Activated CD8-positive, alpha-beta memory T cell treated with anti-CD3 and anti-CD28 coated beads, Interleukin-2, amount 50 U/mL, for 4 hours (primary cell): Measurements from ENCODE around the gene CALCOCO2.
"Not testable (repeated sequence)": the region's sequence is repeated elsewhere in the genome, so short reads cannot be mapped to it uniquely, and the experiment has no call there.

Source experiments
- DNase-seq: peaks from one replicate; pipeline ENCODE4 v3.0.0-alpha.2; 2020

CALCOCO2 gene

DNA sequence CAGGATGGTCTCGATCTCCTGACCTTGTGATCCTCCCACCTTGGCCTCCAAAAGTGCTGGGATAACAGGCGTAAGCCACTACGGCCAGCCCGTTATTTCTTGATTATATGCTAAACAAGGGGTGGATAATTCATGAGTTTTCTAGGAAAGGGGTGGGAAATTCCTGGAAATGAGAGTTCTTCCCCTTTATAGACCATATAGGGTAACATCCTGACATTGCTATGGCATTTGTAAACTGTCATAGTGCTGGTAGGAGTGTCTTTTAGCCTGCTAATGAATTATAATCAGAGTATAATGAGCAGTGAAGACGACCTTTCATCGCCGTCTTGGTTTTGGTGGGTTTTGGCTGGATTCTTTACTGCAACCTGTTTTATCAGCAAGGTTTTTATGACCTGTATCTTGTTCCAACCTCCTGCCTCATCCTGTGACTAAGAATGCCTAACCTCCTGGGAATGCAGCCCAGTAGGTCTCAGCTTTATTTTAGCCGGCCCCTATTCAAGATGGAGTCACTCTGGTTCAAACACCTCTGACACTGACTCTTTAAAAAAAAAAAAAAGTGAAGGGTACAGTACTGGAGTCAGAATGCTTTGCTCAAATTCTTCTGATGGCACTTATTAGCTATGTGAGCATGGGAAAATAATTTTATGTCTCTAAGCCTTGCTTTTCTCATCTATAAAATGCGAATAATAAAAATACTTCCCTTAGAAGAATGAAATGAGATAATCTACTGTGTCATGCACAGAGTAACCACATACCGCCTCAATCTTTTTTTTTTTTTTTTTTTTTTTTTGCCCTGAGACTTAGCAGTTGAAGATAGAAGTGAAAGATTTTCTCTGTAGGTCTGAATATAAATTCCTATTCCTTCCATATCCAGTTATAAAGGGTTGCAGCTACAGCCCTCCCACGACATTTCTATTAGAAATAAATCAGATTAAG is 5.1 kb upstream of the CALCOCO2 start:
- no peak for DNase-seq

DNA sequence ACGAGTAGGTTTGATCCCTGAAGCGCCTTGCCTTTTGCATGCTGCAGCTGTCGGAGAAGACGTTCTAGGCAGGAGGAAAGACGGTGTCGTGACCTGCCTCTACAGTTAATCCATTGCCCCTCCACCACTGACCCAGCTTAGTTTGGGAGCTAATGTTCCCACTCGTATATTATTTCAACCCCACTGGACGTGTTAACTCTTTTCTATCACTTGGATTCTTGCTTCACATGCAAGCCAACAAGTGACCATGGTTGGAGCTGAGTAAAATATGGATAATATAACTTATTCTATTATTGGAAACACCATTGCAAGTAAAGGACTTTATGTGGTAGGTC is 681 bp downstream of the CALCOCO2 start:
- no peak for DNase-seq

DNA sequence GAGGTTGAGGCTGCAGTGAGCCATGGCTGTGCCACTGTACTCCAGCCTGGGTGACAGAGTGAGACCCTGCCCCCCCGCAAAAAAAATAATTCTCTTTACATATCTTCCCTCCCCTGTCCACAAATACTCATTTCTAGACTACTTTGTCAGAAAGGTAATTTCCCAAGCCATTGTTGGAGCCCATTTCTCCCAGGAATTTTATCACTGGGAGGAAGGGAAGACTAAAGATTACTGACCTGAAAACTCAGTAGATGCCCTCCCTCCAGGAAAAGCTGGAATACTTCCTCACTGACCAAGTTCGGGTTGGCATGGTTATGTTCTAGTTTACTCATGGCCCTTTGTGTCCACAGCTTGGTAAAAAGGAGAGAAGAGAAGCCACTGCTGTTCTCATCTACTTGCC is 4.1 kb downstream of the CALCOCO2 start:
- DNase-seq: no peak

DNA sequence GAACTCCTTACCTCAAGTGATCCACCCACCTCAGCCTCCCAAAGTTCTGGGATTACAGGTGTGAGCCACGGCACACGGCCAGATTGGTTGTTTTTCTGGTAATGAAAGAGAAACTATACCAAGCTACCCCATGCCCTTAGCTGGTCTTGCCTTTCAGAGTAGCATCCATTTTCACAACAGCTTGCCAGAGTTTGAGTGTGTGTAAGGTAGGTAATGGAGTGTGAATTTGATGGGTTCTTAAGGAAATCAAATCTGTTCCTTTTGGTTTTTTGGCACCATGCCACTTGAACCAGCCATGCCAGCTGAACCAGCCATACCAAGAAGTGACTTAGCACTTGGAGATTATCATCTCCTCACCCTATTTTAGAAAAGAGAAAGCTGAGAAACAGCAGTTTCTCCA is 5.1 kb downstream of the CALCOCO2 start:
- no peak for DNase-seq

DNA sequence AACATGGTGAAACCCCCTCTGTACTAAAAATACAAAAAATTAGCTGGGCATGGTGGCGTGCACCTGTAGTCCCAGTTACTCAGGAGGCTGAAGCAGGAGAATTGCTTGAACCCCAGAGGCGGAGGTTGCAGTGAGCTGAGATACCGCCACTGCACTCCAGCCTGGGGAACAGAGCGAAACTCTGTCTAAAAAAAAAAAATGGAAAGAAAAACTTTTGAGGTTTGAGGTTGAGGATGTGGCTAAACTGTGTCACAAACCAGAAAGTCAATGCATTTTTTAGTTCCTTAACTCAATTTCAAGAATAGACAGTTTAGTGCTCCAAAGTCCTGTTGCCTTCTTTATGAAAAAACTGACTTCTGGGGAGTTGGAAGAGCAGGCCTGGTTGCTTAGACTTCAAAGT is 6.6 kb downstream of the CALCOCO2 start:
- DNase-seq: not testable (repeated sequence)

DNA sequence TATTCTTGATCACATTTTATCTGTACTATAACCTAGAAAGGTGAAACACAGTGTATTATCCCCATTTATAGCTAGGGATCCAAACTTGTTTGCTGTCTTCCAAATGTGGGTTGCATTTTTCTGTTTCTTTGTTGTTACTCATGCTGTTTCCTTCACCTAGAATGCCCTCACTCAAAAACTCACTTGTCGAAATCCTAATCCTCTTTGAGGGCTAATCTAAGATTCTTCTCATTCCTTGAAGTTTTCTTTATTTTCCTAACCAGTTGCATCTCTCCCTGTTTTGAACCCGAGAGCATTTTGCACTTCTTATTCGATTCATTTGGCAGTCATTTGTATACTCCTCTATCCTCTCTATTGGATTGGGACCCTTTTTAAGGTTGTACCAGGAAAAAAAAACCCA is 9.6 kb downstream of the CALCOCO2 start:
- no peak for DNase-seq

DNA sequence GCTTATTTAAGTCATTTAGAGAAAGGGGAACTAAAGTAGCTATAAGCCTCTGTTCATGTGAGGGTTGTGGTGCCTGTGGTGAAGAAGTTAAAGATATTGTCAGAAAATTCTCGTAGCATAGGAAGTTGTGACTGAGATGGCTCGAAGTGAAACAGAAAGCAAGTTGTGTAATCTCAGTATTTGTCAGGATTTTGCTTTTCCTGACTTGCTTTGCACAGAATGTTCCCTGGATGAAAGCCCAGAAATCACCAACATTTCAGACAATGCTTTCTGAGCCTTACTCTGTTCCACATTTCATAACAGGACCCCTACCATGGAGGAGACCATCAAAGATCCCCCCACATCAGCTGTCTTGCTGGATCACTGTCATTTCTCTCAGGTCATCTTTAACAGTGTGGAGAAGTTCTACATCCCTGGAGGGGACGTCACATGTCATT is 10.6 kb downstream of the CALCOCO2 start:
- no peak for DNase-seq

DNA sequence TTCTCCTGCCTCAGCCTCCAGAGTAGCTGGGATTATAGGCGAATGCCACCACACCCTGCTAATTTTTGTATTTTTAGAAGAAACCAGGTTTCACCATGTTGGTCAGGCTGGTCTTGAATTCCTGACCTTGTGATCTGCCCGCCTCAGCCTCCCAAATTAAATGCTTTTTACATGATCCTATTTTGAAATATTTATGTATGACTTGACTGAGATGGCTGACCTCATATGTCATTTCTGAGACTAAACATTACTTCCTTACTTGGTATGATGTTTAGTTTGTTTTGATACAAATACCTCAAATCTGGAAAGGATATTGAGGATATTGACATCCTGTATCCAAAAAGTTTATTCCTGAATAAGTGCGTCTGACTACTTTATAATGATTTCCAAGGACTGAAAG is 11.9 kb downstream of the CALCOCO2 start:
- no peak for DNase-seq

DNA sequence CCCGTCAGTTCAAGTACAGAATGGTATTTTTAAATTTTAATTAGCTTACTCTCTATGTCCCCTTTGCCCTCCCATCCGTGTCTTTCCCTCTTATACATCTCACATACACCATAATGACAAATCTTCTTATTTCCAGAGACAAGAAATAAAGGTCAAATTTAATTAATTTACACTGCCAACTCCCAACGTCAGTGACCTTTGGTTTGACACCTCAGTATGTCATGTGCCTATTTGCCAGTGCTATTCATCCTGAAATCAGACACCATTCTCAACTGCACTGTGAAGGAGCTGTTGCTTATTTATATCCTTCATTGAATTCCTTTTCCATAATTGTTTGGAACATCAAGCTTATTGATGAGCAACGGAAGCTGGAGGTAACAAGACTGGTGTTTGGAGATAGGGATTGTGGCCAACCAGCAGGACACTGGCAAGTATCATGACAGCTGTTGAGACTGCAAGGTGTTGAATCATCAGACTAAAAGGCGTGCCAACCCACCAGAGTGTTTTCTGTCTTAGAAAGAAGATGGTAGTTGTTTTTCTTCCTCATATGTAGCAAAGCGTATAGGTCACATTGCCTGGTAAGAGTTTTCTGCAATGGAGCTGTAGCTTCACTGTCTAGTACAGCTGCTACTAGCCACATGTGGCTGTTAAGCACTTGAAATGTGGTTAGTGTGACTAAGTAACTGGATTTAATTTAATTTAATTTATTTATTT is 12.5 kb downstream of the CALCOCO2 start:
- no peak for DNase-seq

DNA sequence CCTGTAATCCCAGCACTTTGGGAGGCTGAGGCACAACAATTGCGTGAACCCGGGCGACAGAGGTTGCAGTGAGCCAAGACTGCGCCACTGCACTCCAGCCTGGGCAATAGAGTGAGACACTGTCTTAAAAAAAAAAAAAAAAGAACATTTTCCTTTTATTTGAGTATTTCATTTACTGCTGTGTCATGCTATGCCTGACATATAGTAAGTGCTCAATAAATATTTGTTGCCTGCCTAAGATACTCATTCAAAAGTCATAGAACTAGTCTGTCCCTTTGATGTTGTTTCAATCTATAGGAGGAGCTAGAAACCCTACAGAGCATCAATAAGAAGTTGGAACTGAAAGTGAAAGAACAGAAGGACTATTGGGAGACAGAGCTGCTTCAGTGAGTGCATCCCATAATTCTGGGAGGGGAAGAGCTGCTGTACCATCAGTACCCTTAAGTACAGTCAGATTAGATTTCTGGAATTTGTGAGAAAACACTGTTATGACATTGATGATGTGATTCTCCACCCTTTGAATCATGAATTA is 20.0 kb downstream of the CALCOCO2 start:
- no peak for DNase-seq

DNA sequence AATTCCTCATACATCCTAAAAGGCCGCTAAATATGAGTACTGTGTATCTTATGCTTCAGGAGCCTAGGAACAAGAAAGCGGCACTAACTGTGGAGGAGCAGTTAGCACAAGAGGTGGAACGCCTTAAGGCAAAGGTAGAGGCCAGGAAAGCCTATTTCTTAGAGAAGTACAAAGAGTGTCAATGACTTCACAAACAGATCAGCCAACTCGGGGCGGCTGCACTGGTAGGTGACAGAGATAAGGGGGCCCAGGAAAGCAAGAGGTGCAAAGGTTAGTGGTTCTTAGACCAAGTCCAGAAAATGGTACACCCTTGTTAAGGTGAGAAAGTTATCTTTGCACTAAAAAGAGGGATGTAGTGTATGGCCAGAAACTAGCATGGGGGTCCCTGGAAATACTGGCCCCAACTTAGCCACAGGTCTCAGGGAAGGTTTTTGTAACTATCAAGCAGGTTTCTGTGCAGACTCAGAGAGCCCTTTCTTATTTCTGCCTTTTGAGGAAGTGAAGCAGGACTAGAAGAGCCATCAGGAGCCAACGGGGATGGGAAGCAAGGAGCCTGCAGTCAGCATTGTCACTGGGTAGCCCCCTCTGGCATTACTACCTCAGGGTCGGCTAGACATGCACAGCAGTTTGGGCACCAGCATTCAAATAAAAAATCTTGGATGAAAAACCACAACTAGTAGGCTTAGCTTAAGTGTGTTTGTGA is 24.1 kb downstream of the CALCOCO2 start:
- DNase-seq: no peak

DNA sequence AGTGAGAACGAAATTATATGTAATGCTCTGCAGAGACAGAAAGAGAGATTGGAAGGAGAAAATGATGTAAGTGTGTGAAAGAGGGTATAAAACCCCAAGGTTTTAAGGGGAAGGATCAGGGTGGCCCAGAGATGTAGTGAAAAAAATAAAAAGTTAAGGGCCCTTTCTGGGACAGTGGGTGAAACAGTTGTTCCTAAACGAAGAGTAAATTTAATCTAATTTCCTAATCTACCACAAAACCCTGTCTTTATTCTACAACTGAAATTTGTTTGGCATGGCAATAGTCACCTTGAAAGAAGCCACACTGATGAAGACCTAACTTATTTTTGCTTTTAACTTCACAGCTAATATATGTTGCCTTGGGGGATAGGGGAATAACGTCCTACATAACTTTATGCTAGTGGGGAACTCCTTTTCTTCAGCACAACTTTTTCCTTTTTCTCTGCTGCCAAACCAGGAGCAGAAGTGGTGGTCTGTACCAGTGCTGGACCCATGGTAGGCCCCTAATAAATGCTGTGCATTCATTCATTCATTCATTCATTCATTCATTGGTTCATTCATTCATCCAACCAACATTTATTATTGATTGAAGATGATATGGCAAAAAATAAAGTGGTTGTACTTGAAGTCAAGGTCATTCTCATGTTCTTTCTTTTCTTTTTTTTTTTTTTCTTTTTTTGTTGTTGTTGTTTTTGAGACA is 25.4 kb downstream of the CALCOCO2 start:
- no peak for DNase-seq

DNA sequence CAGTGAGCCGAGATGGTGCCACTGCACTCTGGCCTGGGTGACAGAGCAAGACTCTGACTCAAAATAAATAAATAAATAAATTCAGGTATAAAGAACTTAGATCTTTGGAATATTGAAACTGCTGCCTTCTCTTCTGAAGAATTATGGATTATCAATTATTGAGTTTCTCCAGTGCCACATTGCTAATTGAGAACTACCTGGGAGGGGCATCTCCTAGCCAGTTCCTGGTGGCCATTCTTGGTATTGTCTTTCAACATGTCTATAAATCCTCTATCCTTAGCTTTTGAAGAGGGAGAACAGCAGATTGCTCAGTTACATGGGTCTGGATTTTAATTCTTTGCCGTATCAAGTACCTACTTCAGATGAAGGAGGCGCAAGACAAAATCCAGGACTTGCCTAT is 29.2 kb downstream of the CALCOCO2 start:
- DNase-seq: no peak

DNA sequence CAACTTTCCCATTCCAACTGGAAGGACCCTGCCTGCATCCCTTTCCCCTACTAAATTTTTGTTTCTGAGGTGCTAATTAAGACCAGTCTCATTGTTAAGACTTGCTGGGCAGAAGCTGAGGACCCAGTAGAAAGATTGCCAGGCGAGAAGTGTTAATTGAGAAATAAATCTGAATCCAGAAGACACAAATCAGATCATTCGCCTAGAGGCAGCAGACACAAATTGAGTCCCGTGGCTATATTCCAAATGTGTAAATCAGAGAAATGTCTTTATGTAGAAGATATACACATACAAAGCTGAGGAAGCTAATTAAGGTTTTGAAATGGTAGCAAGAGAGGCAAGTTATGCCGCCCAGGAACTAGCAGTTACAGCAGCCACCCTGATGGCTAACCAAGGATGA is 29.6 kb downstream of the CALCOCO2 start:
- no peak for DNase-seq

DNA sequence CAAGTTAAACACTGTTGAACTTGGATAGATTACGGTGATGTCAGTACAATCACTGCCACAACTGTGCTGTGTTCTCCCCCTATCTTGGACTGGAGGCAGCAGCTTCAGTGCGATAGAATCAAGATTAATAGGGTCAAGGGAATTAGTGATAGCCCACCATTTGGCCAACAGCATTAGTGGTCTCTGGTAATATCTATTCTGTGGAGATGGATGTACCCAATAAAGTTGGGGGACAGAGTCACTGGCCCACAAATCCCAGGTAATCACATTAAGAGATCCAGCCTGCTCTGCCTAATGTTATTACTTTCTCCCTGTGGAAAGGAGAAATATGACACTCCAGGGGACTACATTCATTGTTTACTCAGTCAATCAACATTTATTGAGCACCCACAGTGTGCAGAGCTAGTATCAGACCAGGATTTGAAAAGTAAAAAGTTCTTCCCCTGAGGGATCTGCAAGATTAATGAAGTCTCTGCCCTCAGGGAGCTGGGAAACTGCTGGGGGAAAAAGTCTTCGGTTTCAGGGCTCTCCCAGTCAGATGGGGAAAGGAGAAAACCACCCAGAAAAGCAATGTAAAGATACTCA is 38.2 kb downstream of the CALCOCO2 start:
- no peak for DNase-seq

DNA sequence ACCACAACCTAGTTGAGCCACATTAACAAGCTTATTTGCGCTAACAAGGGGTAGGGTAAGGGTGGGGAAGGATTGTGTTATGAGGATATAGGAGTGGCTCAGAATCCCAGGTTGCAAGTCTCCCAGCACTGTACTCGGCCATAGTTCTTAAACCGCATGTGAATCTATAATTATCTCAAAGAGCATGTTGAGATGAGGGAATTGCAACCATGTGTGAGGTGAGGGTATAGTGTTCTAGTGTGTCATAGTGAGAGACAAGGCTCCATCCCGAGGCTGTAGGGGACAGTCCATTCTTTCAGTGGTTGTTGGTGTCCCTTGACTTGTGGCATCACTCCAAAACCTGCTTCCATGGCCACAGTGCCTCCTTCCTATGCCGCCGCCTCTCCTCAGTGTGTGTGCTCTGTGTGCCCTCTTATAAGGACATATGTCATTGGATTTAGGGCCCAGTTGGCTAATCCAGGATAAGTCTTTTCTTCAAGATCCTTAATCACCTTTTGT is 39.0 kb downstream of the CALCOCO2 start:
- DNase-seq: no peak

DNA sequence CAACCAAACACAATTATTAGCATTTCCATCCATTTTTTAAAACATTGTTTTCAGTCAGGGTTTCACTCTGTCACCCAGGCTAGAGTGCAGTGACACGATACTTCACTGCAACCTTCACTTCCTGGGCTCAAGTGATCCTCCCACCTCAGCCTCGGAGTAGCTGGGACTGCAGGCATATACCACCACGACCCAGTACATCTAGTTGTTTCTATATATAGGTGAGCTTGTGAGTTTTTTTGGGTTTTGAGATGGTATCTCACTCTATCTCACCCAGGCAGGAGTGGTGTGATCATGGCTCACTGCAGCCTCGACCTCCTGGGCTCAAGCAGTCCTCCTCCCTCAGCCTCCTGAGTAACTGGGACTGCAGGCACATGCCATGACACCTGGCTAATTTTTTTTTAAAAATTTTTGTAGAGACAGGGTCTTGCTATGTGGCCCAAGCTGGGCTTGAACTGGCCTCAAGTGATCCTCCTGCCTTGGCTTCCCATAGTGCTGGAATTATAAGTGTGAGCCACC is 40.3 kb downstream of the CALCOCO2 start:
- no peak for DNase-seq

DNA sequence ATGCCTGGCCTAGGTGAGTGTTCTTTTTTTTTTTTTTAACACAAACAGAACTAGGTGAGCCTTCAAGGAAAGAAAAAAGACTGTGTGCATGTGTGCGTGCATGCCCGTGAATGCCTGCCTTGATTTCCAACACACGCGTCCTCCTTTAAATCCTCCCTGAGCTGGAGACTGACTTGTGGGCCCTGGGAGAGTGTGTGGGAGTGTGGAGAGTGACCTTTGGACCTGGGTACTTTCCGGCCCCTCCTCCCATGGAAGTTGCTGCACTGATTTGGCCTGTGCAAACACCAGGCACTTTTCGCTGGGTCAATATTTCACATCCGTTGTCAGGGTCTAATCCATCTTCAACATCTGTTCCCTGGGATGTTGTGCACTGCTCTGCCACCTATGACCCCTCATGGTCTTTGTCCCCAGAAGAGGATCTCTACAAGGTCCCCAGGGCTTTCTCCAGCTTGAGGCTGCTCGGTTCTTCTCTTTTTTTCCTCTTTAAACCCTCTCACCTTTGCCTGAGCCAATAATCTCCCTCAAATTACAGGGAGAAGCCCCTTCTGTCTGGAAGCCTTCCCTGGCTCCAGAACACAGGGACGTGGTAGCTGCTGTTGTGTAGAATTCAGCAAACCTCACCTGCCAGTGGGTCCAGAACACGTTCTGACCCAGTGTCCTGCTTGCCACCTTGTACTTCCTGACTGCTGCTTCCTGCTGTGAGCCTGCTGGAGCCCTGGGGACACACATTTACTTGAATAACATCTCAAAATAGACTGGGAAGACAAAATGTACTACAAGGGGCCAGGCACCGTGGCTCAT is 40.9 kb downstream of the CALCOCO2 start:
- DNase-seq: no peak

DNA sequence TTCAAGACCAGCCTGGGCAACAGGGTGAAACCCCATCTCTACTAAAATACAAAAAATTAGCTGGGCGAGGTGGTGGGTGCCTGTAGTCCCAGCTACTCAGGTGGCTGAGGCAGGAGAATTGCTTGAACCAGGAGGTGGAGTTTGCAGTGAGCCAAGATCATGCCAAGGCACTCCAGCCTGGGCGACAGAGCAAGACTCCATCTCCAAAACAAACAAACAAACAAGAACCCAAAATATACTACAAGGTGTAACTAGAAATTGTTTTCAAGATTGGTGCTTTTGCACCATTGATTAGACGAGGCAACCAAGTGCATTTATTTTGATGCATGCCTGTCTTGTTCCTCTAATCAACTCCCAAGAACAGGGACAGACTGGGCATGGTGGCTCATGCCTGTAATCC is 41.6 kb downstream of the CALCOCO2 start:
- not testable (repeated sequence) for DNase-seq

DNA sequence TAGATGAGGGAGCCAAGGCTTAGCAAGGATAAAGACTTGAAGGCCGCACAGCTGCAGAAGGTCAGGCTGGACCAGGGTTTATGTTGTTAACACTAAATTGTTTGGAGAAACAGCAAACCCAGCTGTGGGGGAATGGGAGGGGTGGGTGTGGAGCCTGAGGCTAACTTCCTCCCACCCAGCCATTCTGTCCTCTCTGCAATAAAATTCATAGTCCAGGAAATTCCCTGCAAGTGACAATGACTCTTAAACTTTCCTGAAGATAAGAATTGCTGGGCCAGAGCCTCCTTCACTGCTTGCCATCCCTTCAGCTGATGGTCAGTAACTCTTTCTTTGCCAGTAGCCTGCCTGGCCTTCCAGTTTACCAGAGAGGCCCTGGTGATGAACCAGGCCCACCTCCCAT is 42.4 kb downstream of the CALCOCO2 start:
- DNase-seq: no peak
